ENCODE measurements around the gene DEPDC5. TPM values are rescaled to one million over a fixed set of nuclear protein-coding genes. Genes with fewer than 3 reads are reported as not detected.

DEPDC5 gene
- total RNA-seq, 1 donor from 2014 or later = 16.7 TPM

- intact Hi-C loops (cut with micrococcal nuclease) = no loop called here
- ATAC-seq (no peak), DNase-seq (no peak)
These were observed 87.4 kb downstream of the DEPDC5 start for GRCh38 chr22:31841078-31841827.

GRCh38 chr22:31843526-31843925 is 89.7 kb downstream of the DEPDC5 start:
- intact Hi-C loops (cut with micrococcal nuclease) = no loop called here
- ATAC-seq = no peak
- no peak for DNase-seq

- ATAC-seq = no peak
- DNase-seq = no peak
- intact Hi-C loops (cut with micrococcal nuclease) = no loop called here
These were observed 91.1 kb downstream of the DEPDC5 start for GRCh38 chr22:31844941-31845340.

GRCh38 chr22:31846161-31847115 is 92.6 kb downstream of the DEPDC5 start:
- DNase-seq (no peak), ATAC-seq (no peak)
- intact Hi-C loops (cut with micrococcal nuclease) = no loop called here

GRCh38 chr22:31848411-31848810 is 94.6 kb downstream of the DEPDC5 start:
- ATAC-seq = no peak
- intact Hi-C loops (cut with micrococcal nuclease) = no loop called here
- DNase-seq = no peak

GRCh38 chr22:31850135-31850534 is 96.3 kb downstream of the DEPDC5 start:
- ATAC-seq (no peak), DNase-seq (no peak)
- intact Hi-C loops (cut with micrococcal nuclease) = no loop called here

GRCh38 chr22:31852691-31853421 is 99.0 kb downstream of the DEPDC5 start:
- ATAC-seq (no peak), DNase-seq (no peak)
- intact Hi-C loops (cut with micrococcal nuclease) = no loop called here

- intact Hi-C loops (cut with micrococcal nuclease) = no loop called here
- ATAC-seq = no peak
- no peak for DNase-seq
These were observed 100.1 kb downstream of the DEPDC5 start for GRCh38 chr22:31853736-31854495.

GRCh38 chr22:31857247-31857646 is 103.4 kb downstream of the DEPDC5 start:
- ATAC-seq (no peak), DNase-seq (no peak)
- intact Hi-C loops (cut with micrococcal nuclease) = no loop called here

GRCh38 chr22:31861226-31861840 is 107.5 kb downstream of the DEPDC5 start:
- intact Hi-C loops (cut with micrococcal nuclease) = no loop called here
- ATAC-seq (no peak), DNase-seq (no peak)

GRCh38 chr22:31866918-31867317 is 113.1 kb downstream of the DEPDC5 start:
- intact Hi-C loops (cut with micrococcal nuclease) = no loop called here
- ATAC-seq = no peak
- no peak for DNase-seq

- ATAC-seq (no peak), DNase-seq (no peak)
- intact Hi-C loops (cut with micrococcal nuclease) = no loop called here
These were observed 113.8 kb downstream of the DEPDC5 start for GRCh38 chr22:31867386-31868153.

- intact Hi-C loops (cut with micrococcal nuclease) = no loop called here
- ATAC-seq = no peak
- DNase-seq = no peak
These were observed 115.9 kb downstream of the DEPDC5 start for GRCh38 chr22:31869739-31870138.

- DNase-seq (no peak), ATAC-seq (no peak)
- intact Hi-C loops (cut with micrococcal nuclease) = no loop called here
These were observed 117.1 kb downstream of the DEPDC5 start for GRCh38 chr22:31870890-31871289.

GRCh38 chr22:31871480-31871879 is 117.7 kb downstream of the DEPDC5 start:
- DNase-seq (no peak), ATAC-seq (no peak)
- intact Hi-C loops (cut with micrococcal nuclease) = no loop called here

GRCh38 chr22:31872209-31872608 is 118.4 kb downstream of the DEPDC5 start:
- intact Hi-C loops (cut with micrococcal nuclease) = no loop called here
- ATAC-seq = no peak
- no peak for DNase-seq

GRCh38 chr22:31874821-31875220 is 121.0 kb downstream of the DEPDC5 start:
- intact Hi-C loops (cut with micrococcal nuclease) = no loop called here
- no peak for ATAC-seq
- DNase-seq = no peak

Data from left ventricle myocardium superior (tissue), 1 donor.